Ovary (tissue), 9 donors: Measurements from ENCODE around the gene ZNF282. TPM values are rescaled to one million over a fixed set of nuclear protein-coding genes. Genes with fewer than 3 reads are reported as not detected.

Experiments used
- DNase-seq, 5 donors: peaks; one replicate each; pipeline ENCODE4 v3.0.0-alpha.2; 2019 to 2020
- H3K27ac ChIP-seq, 2 donors: fragments of 200-600 bp; one replicate each; pipeline versions ENCODE4 v1.5.1 to v1.8.0; 2019 to 2022
- H3K27me3 ChIP-seq: fragments of 200-600 bp; one replicate; pipeline ENCODE4 v1.8.0; 2022
- H3K36me3 ChIP-seq: fragments of 200-600 bp; sonication (generic); one replicate; pipeline ENCODE4 v1.5.1; 2019
- H3K4me1 ChIP-seq: one replicate; pipeline ENCODE4 v1.8.1; 2013; ENCODE audit warnings: mild to moderate bottlenecking, moderate library complexity; ENCODE audit not compliant: insufficient read depth
- H3K4me3 ChIP-seq: fragments of 200-600 bp; sonication (generic); one replicate; pipeline ENCODE4 v1.5.1; 2017
- H3K9me3 ChIP-seq, 2 donors: fragments of 200-600 bp in 1 of 2; sonication (generic) in 1 of 2; one replicate each; pipeline versions ENCODE4 v1.5.1 to v1.8.1; 2013 to 2019; ENCODE audit warnings: mild to moderate bottlenecking in 1 of 2, moderate library complexity in 1 of 2
- EP300 ChIP-seq: sonication (generic); formaldehyde crosslinking; IDR thresholded peaks from one replicate; pipeline ENCODE4 v1.6.1; 2017; ENCODE audit warnings: antibody characterized with exemption
- POLR2A ChIP-seq: fragments of 450-650 bp; IDR thresholded peaks from one replicate; pipeline ENCODE4 v1.6.1; 2017; ENCODE audit warnings: antibody characterized with exemption, mild to moderate bottlenecking, moderate library complexity
- WGBS, 3 donors: extraction: QIAGEN DNeasy Blood & Tissue Kit in 1 of 3; methylation state at CpG; one replicate each; pipeline versions ENCODE4 v1.1.5 to v1.1.7; 2013 to 2017; 5-methylcytosine and 5-hydroxymethylcytosine counted together
- intact Hi-C, 4 donors: fragments of 100-400 bp; cut with DNase I; formaldehyde crosslinking; loops; one replicate each; pipeline versions ENCODE4 v1.11.0 to v1.15.1; 2022 to 2023
- polyA plus RNA-seq, 2 donors: library from polyadenylated mRNA; stranded (reverse); fragments of 200-250 nt in 1 of 2; fragments of 350-450 nt in 1 of 2; fragmentation: Illumina TruSeq in 1 of 2; extraction: RNeasy Lipid Tissue Mini Kit (QIAGEN cat#74804) in 1 of 2; gene quantifications; one replicate each; pipeline ENCODE4 v1.2.3, GENCODE V29; 2013 to 2014
- total RNA-seq, 7 donors: library from RNA; depleted of rRNA in 2 of 7; stranded (reverse); fragments of >200 nt in 2 of 7; fragmentation: NEBNext Ultra II Directional in 3 of 7; extraction: Animal tissue kit (Norgen Biotek cat#: 25700) in 3 of 7; gene quantifications; one replicate each; pipeline versions ENCODE4 v1.1.0 to v1.2.4, GENCODE V29; 2016 to 2023
- TF ChIP-seq, protein P1 (sequence below), 3 donors: fragments of 450-650 bp in 2 of 3; fragments of 200-600 bp in 1 of 3; IDR thresholded peaks; one replicate each; pipeline versions ENCODE4 v1.5.1 to v1.8.0; 2016 to 2022; ENCODE audit warnings: antibody characterized with exemption in 3 of 3, mild to moderate bottlenecking in 1 of 3
- donor health status: DM: no; HTN: no; CAD: no; lungs with moderate emphysema.
- donor health status: DM: no; HTN: no; CAD: no.
- donor health status: Bipolar disorder and iron deficiency.
- donor health status: DM: yes; HTN: yes; CAD: no.
- donor health status: DM: no; HTN: no; CAD: no.
- donor health status: DM: yes; HTN: yes; CAD: no.

The ZNF282 gene
- total and polyA plus RNA-seq, 9 donors = 8.0 to 30.2 (median 22.2) TPM

DNA sequence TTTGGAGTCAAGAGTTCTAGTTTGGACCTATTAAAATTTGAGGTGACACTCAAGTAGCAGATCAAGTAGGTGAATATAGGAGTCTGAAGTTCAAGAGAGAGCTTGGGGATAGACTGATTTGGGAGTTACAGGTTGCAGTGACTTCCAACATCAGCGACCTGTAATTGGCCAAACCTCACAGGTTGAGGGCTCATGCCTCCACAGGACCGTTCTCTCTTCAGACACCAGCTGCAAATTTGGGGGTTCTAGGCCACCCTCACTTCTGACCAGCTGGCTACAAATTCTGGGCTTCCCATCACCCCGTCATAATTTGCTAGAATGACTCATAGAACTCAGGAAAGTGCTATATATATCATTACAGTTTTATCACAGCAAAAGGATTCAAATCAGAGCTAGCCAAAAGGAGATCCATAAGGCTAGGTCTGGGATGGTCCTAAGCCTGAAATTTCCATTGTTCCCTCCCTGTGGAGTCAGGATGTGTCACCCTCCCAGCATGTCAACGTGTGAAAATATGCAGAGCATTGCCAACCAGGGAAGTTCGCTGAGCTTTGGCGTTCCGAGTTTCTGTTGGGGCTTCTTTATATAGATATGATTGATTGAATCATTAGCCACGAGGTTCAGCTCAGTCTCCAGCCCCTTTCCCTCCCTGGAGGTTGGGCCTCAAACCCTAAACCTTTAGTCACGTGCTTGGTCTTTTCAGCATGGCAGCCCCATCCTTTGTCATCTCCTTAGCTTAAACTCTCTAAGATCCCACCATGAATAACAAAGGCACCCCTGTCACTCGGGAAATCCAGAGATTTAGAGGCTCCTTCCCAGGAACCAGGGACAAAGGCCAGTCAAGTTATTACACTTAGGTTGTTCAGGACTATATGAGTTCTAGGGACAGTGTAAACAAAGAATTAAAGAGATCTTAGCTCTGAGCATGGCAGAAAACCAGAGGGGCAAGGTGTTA lies 23.4 kb downstream of the ZNF282 start:
- TF ChIP-seq, protein P1, sequence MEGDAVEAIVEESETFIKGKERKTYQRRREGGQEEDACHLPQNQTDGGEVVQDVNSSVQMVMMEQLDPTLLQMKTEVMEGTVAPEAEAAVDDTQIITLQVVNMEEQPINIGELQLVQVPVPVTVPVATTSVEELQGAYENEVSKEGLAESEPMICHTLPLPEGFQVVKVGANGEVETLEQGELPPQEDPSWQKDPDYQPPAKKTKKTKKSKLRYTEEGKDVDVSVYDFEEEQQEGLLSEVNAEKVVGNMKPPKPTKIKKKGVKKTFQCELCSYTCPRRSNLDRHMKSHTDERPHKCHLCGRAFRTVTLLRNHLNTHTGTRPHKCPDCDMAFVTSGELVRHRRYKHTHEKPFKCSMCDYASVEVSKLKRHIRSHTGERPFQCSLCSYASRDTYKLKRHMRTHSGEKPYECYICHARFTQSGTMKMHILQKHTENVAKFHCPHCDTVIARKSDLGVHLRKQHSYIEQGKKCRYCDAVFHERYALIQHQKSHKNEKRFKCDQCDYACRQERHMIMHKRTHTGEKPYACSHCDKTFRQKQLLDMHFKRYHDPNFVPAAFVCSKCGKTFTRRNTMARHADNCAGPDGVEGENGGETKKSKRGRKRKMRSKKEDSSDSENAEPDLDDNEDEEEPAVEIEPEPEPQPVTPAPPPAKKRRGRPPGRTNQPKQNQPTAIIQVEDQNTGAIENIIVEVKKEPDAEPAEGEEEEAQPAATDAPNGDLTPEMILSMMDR (IDR thresholded peaks at IDR 0.05) = no peak
- TF ChIP-seq EP300 (no peak), POLR2A (no peak)
- H3K27me3 ChIP-seq = no peaks in the 10 kb centered on the region
- WGBS, 3 donors = 85 to 88% (median 85%) methylated on average over 10 of the region's 10 CpGs
- H3K4me1 ChIP-seq = no peaks in the 10 kb centered on the region
- no peaks in the 10 kb centered on the region for H3K9me3 ChIP-seq
- H3K4me3 ChIP-seq = no peak overlapping the region
- no peak overlapping the region for H3K27ac ChIP-seq
- no peak for DNase-seq
- H3K36me3 ChIP-seq = no peaks in the 10 kb centered on the region
- intact Hi-C loops = no loop called here

DNA sequence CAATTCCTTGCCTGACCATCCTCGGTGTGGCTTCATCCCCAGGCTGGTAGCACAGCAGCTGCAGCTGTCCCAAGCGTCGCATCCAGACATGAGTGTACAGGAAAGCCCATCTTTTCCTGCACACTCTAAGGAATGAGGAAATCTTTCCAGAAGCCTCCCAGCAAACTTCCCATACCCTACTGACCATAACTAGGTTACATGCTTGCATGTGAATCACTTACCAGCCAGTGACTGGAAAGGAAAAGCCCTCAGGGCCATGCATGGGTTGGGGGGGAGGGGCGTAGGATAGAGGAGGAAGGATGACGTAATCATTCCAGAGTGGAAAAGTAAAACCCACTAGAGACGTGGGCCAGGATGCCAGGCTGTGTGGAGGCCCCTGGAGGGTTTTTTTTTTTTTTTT lies 25.2 kb downstream of the ZNF282 start:
- H3K9me3 ChIP-seq = no peaks in the 10 kb centered on the region
- intact Hi-C loops = no loop called here

DNA sequence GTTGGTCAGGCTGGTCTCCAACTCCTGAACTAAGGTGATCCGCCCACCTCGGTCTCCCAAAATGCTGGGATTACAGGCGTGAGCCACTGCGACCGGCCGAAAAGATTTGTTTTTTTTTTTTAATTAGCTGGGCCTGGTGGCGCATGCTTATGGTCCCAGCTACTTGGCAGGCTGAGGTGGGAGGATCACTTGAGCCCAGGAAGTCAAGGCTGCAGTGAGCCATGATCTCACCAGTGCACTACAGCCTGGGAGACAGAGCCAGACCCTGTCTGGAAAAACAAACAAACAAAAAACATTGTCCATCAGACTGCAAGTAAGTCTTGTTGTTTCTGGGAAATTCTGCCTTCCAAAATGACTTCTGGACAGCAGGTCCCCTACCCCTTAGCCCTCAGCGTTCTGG lies 27.8 kb downstream of the ZNF282 start:
- Histone ChIP-seq H3K4me3 (no peak overlapping the region), H3K9me3 (no peaks in the 10 kb centered on the region), H3K27me3 (no peaks in the 10 kb centered on the region), H3K36me3 (no peaks in the 10 kb centered on the region), H3K4me1 (no peaks in the 10 kb centered on the region), H3K27ac (no peak overlapping the region)
- 88 to 90% (median 89%) methylated on average over 8 of the region's 8 CpGs for WGBS, 3 donors
- no peak for DNase-seq
- intact Hi-C loops = no loop called here
- TF ChIP-seq EP300 = no peak
- TF ChIP-seq, protein P1 (IDR thresholded peaks at IDR 0.05) = no peak
- TF ChIP-seq POLR2A = no peak

More for the DNA sequence above, 25.2 kb downstream of the ZNF282 start:
- Histone ChIP-seq H3K27me3 (no peaks in the 10 kb centered on the region), H3K4me3 (no peak overlapping the region), H3K27ac (no peak overlapping the region), H3K4me1 (no peaks in the 10 kb centered on the region), H3K36me3 (no peaks in the 10 kb centered on the region)
- 69 to 76% (median 75%) methylated on average over 6 of the region's 6 CpGs for WGBS, 3 donors
- no peak for DNase-seq
- TF ChIP-seq, protein P1 (IDR thresholded peaks at IDR 0.05) = no peak
- TF ChIP-seq EP300 (no peak), POLR2A (no peak)

DNA sequence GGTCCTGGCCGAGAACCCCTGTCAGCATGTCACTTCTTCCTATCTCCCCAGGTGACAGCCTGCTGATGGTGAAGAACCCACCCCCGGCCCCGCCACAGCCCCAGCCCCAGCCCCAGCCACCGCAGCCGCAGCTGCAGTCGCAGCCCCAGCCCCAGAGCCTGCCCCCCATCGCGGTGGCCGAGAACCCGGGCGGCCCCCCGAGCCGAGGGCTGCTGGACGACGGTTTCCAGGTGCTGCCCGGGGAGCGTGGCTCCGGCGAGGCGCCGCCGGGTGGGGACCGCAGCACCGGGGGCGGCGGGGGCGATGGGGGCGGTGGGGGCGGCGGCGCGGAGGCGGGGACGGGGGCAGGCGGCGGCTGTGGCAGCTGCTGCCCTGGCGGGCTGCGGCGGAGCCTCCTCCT lies 28.4 kb downstream of the ZNF282 start:
- intact Hi-C loops = no loop called here
- WGBS, 3 donors = 96 to 98% (median 97%) methylated on average over 29 to 39 of the region's 39 CpGs
- H3K27ac ChIP-seq = no peak overlapping the region
- H3K36me3 ChIP-seq = no peaks in the 10 kb centered on the region
- no peaks in the 10 kb centered on the region for H3K27me3 ChIP-seq
- no peaks in the 10 kb centered on the region for H3K9me3 ChIP-seq
- no peak overlapping the region for H3K4me3 ChIP-seq
- no peaks in the 10 kb centered on the region for H3K4me1 ChIP-seq
- DNase-seq = no peak
- TF ChIP-seq, protein P1 (IDR thresholded peaks at IDR 0.05) = no peak
- no peak for TF ChIP-seq EP300
- TF ChIP-seq POLR2A = no peak
